ENCODE results near the gene KRTAP4-11.
"Not testable (repeated sequence)": the region's sequence is repeated elsewhere in the genome, so short reads cannot be mapped to it uniquely, and the experiment has no call there.

Gene KRTAP4-11

GRCh38 chr17:41083427-41083826, 34.7 kb downstream of the KRTAP4-11 start:
- DNase-seq, result not testable (repeated sequence)

- no peak for DNase-seq
These were observed 35.5 kb downstream of the KRTAP4-11 start for GRCh38 chr17:41082626-41083025.

DNA sequence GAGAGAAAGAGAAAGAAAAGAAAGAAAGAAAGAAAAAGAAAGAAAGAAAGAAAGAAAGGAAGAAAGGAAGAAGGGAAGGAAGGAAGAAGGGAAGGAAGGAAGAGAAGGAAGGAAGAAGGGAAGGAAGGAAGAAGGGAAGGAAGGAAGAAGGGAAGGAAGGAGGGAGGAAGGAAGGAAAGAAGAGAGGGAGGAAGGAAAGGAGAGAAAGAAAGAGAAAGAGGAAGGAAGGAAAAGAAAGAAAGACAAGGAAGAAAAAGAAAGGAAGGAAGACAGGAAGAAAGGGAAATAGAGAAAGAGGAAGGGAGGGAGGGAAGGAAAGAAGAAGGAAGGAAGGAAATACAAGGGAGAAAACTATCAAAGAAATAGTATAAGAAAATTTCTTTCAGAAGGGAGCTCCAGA, 41.4 kb downstream of the KRTAP4-11 start:
- DNase-seq, result no peak

DNA sequence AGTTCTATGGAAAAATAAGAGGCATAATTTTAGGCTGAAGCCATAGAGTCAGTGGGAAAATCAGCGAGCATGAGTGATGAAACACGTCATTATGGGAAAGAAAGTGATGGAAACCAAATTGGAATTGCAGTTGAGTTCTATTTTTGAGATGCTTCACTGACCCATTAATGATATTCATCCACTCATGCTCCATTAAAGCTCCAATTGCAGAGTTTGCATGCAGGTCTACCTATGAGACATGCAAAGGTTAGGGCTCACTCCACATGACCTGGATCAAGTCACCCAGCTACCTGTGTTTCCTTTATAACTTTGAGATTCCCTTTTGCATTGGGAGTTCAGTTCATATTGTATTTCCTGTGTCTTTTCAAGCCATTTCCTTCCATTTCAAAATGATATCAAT, 44.5 kb downstream of the KRTAP4-11 start:
- no peak for DNase-seq

- no peak for DNase-seq
These were observed 46.4 kb downstream of the KRTAP4-11 start for GRCh38 chr17:41071606-41072360.

DNA sequence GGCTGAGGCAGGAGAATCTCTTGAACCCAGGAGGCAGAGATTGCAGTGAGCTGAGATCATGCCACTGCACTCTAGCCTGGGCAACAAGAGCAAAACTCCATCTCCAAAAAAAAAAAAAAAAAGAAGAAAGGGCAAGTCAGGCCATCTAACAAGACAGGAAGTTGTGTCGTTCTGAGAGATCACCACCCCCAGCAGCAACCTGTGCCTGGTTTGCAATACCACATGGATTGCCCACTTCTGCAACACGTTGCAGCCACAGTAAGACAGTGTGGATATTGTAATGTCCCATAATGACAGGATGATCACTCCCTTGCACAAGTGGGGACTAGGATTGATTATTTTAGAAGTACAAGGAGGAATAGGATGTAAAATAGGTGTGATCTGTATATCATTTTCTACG, 49.1 kb downstream of the KRTAP4-11 start:
- DNase-seq, result no peak

GRCh38 chr17:41067281-41067680, 50.9 kb downstream of the KRTAP4-11 start:
- DNase-seq, result no peak
